ENCODE data around the gene BTRC. TPM values are rescaled to one million over a fixed set of nuclear protein-coding genes. Genes with fewer than 3 reads are reported as not detected.

BTRC gene
- total RNA-seq, 2 donors from 2014 or later, result 19.8 to 22.4 TPM

DNA sequence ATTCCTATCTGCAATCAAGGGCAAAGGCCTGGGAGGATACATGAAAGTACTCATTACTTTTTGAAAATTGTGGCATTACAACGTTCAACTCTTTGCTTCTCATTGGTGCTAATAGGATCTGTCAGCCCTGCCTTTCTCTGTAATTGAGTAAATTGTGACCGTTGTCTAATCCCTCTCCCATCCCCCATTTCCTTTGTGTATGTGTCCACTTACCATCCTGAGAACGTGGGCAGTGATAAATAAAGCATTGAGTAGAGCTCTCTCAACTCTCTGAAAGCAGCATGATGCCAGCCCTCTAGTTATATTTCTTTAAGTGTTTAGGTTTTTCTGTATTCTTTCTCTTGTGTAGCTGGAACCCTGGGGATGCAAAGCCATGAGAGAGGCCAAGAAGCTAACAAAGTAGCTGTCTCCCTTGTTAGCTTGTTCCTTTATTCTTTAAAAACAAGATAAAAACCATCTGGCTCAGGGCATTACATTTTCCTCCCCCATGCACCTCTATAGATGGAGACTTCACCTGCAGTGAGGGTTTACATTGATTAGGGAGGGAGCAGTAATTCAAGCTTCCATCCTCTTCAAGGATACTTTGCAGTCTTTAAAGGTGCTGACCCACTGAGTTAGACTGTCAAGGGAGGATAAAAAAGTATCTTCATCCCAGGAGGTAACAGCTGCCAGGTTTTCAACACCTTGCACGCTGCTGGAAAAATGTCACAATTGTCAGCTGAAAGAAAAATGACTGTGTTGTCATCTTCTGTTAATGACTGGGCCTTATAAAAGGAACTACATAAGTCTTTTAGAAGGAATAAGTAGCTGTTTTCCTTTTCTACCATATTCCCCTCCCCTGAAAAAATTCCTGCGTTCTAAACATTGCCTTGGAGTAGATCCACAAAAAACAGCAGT lies 112.3 kb downstream of the BTRC start:
- Histone ChIP-seq H3K4me1 (peaks cover 0 to 23% of the 10 kb centered on the region in 2 donors), H3K27me3 (no peaks in the 10 kb centered on the region), H3K4me3 (no peak overlapping the region), H3K9me3 (no peaks in the 10 kb centered on the region), H3K27ac (no peak overlapping the region), H3K36me3 (no peaks in the 10 kb centered on the region)
- TF ChIP-seq, protein P1, sequence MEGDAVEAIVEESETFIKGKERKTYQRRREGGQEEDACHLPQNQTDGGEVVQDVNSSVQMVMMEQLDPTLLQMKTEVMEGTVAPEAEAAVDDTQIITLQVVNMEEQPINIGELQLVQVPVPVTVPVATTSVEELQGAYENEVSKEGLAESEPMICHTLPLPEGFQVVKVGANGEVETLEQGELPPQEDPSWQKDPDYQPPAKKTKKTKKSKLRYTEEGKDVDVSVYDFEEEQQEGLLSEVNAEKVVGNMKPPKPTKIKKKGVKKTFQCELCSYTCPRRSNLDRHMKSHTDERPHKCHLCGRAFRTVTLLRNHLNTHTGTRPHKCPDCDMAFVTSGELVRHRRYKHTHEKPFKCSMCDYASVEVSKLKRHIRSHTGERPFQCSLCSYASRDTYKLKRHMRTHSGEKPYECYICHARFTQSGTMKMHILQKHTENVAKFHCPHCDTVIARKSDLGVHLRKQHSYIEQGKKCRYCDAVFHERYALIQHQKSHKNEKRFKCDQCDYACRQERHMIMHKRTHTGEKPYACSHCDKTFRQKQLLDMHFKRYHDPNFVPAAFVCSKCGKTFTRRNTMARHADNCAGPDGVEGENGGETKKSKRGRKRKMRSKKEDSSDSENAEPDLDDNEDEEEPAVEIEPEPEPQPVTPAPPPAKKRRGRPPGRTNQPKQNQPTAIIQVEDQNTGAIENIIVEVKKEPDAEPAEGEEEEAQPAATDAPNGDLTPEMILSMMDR (IDR thresholded peaks at IDR 0.05), result no peak
- DNase-seq (ENCODE audit: low spot score), result no peak

DNA sequence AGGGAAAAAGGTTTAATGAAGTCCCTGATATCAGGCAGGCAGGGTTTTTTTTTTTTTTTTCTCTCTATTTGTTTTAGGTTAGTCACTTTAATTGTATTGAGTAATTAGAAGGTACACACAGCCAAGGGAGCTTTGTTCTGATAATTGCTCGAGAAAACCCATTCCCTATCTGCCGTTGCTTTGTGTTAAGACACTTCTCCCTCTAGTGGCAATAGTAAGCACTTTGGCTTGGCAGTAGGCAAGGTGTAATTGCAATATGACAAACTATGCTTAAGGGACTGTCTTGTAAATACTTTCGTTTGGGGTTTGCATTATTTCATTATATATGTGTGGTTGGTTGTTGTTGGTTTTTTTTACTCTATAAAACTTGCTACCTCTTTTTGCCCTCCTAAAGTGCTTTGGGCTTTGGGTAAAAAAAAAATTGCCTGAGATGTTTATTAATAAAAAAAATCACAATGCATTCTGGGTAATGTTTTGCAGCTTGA lies 113.4 kb downstream of the BTRC start:
- TF ChIP-seq, protein P1 (IDR thresholded peaks at IDR 0.05), result peak; percentile 64 to 81
- no peak for DNase-seq (ENCODE audit: low spot score)
- Histone ChIP-seq H3K36me3 (no peaks in the 10 kb centered on the region), H3K27ac (no peak overlapping the region), H3K9me3 (no peaks in the 10 kb centered on the region), H3K4me1 (peaks cover 0 to 23% of the 10 kb centered on the region in 2 donors), H3K27me3 (no peaks in the 10 kb centered on the region), H3K4me3 (no peak overlapping the region)

DNA sequence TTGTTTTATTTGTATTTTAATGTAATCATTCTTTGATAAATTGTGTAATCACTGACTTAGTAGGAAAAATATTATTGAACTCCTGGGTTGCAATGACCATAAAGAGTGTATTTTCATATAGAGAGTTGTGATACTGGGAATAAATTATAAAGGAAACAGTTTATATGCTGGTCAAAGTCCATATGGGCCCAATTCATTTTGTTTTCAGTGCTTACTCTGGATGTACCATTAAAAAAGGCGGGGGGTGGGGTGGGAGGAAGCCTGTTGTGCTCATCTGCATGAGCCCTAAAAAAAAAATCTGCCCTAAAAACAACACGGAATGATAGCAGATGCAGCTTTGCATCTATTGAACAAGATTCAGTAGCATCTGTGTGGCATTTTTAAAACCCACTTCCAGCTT lies 114.2 kb downstream of the BTRC start:
- TF ChIP-seq, protein P1 (IDR thresholded peaks at IDR 0.05), result no peak
- DNase-seq (ENCODE audit: low spot score), result no peak
- H3K4me1 ChIP-seq, result peaks cover 0 to 23% of the 10 kb centered on the region in 2 donors

DNA sequence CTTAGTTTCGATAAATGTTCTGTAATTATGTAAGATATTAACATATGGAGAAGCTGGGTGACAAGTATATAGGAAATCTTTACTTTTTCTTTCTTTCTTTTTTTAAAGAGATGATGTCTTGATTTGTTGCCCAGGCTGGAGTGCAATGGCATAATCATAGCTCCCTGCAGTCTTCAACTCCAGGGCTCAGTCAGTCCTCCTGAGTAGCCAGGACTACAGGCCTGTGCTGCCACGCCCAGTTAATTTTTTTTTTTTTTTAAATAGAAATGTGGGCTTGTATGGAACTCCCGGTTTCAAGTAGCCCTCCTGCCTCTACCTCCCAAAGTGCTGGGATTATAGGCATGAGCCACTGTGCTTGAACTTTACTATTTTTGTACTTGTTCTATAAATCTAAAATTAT lies 122.4 kb downstream of the BTRC start:
- Histone ChIP-seq H3K36me3 (no peaks in the 10 kb centered on the region), H3K27me3 (no peaks in the 10 kb centered on the region), H3K9me3 (no peaks in the 10 kb centered on the region), H3K4me3 (no peak overlapping the region), H3K27ac (no peak overlapping the region), H3K4me1 (no peaks in the 10 kb centered on the region)
- no peak for DNase-seq (ENCODE audit: low spot score)
- TF ChIP-seq, protein P1 (IDR thresholded peaks at IDR 0.05), result no peak

More for the DNA sequence above, 114.2 kb downstream of the BTRC start:
- H3K9me3 ChIP-seq, result no peaks in the 10 kb centered on the region
- H3K4me3 ChIP-seq, result no peak overlapping the region
- no peaks in the 10 kb centered on the region for H3K36me3 ChIP-seq
- no peak overlapping the region for H3K27ac ChIP-seq
- no peaks in the 10 kb centered on the region for H3K27me3 ChIP-seq

DNA sequence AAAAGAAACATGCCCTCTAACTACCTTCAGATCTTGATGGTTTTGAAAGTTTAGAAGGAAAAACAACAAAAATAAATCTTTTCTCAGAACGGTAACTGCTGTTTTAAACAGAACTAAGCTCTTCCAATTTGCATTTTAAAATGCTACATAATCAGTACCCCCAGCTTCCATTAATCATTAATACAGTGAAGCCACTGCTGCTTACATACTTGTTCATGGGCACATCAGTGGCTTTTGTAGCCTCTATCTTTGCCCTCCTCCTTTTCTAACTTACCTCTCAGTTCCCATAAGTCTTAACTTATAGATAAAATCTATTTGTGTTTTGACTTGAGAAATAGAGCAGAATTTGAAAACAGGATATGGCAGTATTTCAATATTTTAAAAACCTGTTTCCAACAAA lies 125.0 kb downstream of the BTRC start:
- H3K9me3 ChIP-seq, result no peaks in the 10 kb centered on the region
- no peak overlapping the region for H3K4me3 ChIP-seq
- TF ChIP-seq, protein P1 (IDR thresholded peaks at IDR 0.05), result no peak
- H3K27ac ChIP-seq, result no peak overlapping the region
- no peaks in the 10 kb centered on the region for H3K4me1 ChIP-seq
- no peak for DNase-seq (ENCODE audit: low spot score)
- no peaks in the 10 kb centered on the region for H3K36me3 ChIP-seq
- H3K27me3 ChIP-seq, result no peaks in the 10 kb centered on the region
